Chondrocyte (in vitro differentiated cells): ENCODE results near the gene NONO. TPM values are rescaled to one million over a fixed set of nuclear protein-coding genes. Genes with fewer than 3 reads are reported as not detected.

Source experiments
- DNase-seq: peaks from one replicate; pipeline ENCODE4 v3.0.0; 2021; ENCODE audit warnings: mixed read lengths, low spot score
- H3K27ac Mint-ChIP-seq: one replicate; pipeline ENCODE4 v1.8.0; 2021; ENCODE audit warnings: mild to moderate bottlenecking, moderate library complexity, mixed read lengths; ENCODE audit not compliant: unreplicated experiment
- H3K27me3 Mint-ChIP-seq: 2 replicates; pipeline ENCODE4 v1.8.0; 2021; ENCODE audit warnings: low read depth, mixed read lengths
- H3K36me3 Mint-ChIP-seq: 2 replicates; pipeline ENCODE4 v1.8.0; 2021; ENCODE audit warnings: low read depth, mixed read lengths
- H3K4me1 Mint-ChIP-seq: 2 replicates; pipeline ENCODE4 v1.8.0; 2021; ENCODE audit warnings: low read depth, mild to moderate bottlenecking, mixed read lengths
- H3K4me3 Mint-ChIP-seq: one replicate; pipeline ENCODE4 v1.8.0; 2021; ENCODE audit warnings: mild to moderate bottlenecking, moderate library complexity, mixed read lengths; ENCODE audit not compliant: unreplicated experiment
- H3K9me3 Mint-ChIP-seq: 2 replicates; pipeline ENCODE4 v1.8.0; 2021; ENCODE audit warnings: low read depth, mixed read lengths
- long read RNA-seq: library from polyadenylated mRNA; stranded (forward); transcript quantifications from one replicate; pipeline ENCODE4 v2.0.0, GENCODE V29; 2021
- total RNA-seq: library from RNA; stranded (reverse); gene quantifications from 3 replicates; pipeline ENCODE4 v1.2.1, GENCODE V29; 2021
- TF ChIP-seq, protein P1 (sequence below): fragments of 200-600 bp; sonication (generic); IDR thresholded peaks from 2 replicates; pipeline ENCODE4 v1.5.0; 2021; ENCODE audit warnings: antibody characterized with exemption, mild to moderate bottlenecking, moderate library complexity

Gene NONO, protein sequence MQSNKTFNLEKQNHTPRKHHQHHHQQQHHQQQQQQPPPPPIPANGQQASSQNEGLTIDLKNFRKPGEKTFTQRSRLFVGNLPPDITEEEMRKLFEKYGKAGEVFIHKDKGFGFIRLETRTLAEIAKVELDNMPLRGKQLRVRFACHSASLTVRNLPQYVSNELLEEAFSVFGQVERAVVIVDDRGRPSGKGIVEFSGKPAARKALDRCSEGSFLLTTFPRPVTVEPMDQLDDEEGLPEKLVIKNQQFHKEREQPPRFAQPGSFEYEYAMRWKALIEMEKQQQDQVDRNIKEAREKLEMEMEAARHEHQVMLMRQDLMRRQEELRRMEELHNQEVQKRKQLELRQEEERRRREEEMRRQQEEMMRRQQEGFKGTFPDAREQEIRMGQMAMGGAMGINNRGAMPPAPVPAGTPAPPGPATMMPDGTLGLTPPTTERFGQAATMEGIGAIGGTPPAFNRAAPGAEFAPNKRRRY
- total RNA-seq: 319 to 354 TPM (median 341 TPM) in 3 replicates
- long read RNA-seq, transcript NONO-203 (13 exons, 1,921 nt): minor isoform, 12 of 283 reads
- long read RNA-seq, transcript NONO-202 (11 exons, 2,606 nt): minor isoform, 17 of 283 reads
- long read RNA-seq, transcript NONO-201 (12 exons, 2,713 nt): major isoform, 208 of 283 reads
- long read RNA-seq, partial matches to known transcripts: 30 of 283 reads
- long read RNA-seq, other reads (novel, unspliced or antisense): 16 of 283 reads

DNA sequence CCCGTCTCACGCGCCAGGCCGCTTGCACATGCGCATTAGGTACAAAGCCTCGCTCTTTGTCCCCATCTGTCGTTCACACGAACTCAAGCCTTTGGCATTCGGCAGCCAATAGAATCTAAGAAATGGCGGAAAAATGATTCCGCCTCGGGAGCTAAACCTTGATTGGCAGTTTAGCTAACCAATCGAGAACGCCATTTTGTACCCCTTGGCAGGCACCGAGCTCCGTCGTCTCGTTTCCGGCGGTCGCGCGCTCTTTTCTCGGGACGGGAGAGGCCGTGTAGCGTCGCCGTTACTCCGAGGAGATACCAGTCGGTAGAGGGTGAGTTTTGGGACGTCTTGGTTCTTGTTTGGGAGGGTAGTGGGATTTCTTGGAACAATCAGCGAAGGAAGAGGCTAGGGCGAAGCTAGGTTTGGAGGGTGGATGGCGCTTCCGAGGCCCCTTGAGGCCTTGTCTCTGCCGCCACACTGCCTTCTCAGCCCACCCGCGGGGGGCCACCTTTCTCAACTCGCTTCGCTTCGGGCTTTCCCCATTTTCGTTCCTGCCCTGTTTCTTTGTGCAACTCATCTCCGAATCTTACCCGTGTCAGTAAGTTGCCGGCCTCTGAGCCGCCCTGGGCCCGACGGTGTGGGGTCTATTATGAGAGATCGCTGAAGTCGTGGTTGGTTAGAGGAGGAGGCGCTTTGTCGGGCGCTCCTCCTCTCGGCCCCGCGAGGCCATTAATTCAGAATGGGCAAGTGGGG lies at the start of gene NONO:
Gene NONO (plus strand): TSS at position 233 of the 741 bp plus-strand sequence. CDS start 7,003 bp downstream, outside the sequence.
- H3K27ac Mint-ChIP-seq: peak within 1 kb of the TSS; percentile 100
- H3K9me3 Mint-ChIP-seq: peaks cover 9% of the 10 kb centered on the region
- DNase-seq: no peak
- peak within 1 kb of the TSS; percentile 92 for H3K4me3 Mint-ChIP-seq
- H3K27me3 Mint-ChIP-seq: no peaks in the 10 kb centered on the region
- TF ChIP-seq, protein P1, sequence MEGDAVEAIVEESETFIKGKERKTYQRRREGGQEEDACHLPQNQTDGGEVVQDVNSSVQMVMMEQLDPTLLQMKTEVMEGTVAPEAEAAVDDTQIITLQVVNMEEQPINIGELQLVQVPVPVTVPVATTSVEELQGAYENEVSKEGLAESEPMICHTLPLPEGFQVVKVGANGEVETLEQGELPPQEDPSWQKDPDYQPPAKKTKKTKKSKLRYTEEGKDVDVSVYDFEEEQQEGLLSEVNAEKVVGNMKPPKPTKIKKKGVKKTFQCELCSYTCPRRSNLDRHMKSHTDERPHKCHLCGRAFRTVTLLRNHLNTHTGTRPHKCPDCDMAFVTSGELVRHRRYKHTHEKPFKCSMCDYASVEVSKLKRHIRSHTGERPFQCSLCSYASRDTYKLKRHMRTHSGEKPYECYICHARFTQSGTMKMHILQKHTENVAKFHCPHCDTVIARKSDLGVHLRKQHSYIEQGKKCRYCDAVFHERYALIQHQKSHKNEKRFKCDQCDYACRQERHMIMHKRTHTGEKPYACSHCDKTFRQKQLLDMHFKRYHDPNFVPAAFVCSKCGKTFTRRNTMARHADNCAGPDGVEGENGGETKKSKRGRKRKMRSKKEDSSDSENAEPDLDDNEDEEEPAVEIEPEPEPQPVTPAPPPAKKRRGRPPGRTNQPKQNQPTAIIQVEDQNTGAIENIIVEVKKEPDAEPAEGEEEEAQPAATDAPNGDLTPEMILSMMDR: peak; percentile 34
- peaks cover under 1% of the 10 kb centered on the region for H3K36me3 Mint-ChIP-seq
- peaks cover 27% of the 10 kb centered on the region for H3K4me1 Mint-ChIP-seq

DNA sequence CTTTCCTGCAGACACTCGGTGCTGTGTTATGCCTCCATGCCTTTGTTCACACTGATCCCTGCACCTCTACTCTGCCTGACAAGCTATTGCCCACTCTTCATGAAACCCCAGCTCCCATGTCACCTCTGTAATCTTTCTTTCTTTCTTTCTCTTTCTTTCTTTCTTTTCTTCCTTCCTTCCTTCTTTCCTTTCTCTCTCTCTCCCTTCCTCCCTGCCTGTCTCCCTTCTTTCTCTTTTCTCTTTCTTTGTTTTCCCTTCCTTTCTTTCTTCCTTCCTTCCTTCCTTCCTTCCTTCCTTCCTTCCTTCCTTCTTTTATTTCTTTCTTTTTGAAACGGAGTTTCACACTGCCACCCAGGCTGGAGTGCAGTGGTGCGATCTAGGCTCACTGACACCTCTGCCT lies 48.0 kb upstream of the NONO start:
- no peak overlapping the region for H3K4me3 Mint-ChIP-seq
- no peaks in the 10 kb centered on the region for H3K27me3 Mint-ChIP-seq
- TF ChIP-seq, protein P1: no peak
- H3K27ac Mint-ChIP-seq: no peak overlapping the region
- H3K9me3 Mint-ChIP-seq: peaks cover 6% of the 10 kb centered on the region
- DNase-seq: no peak
- H3K4me1 Mint-ChIP-seq: no peaks in the 10 kb centered on the region
- H3K36me3 Mint-ChIP-seq: peaks cover 4% of the 10 kb centered on the region

DNA sequence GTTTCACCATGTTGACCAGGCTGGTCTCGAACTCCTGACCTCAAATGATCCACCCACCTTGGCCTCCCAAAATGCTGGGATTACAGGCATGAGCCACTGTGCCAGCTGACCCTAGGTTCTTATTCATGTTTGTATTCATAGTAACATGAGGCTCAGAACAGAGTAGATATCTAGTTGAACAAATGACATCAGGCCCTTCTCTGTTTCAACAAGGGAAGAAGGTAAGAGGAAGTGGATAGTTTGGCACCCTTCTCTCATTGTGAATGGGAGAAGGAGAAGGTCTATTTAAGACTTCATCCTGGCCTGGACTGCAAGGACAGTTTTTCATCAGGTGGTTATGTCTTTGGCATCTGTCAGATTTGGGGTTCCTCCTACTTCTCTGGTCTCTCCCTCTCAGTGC lies 46.6 kb upstream of the NONO start:
- peaks cover 10% of the 10 kb centered on the region for H3K9me3 Mint-ChIP-seq
- DNase-seq: no peak

DNA sequence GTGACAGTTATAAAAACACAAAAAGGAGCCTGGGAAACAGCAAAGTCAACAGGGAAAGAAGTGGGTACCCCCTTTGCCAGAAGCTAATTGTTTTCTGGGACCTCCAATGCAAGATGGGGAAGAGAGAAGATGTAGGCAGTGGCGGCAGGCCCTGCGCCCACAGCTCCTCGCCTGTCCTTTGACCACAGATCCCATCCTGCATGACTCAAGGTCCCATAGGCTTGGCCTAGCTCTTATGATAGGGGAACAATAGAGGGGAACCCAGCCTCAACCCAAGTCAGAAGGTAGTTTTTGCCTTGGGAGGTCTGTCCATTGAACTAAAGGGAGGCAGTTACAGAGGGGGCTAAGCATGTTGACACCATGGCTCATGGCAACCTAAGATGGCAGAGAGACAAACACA lies 43.7 kb upstream of the NONO start:
- no peak for DNase-seq
- TF ChIP-seq, protein P1: no peak
- Mint-ChIP-seq H3K4me1 (no peaks in the 10 kb centered on the region), H3K9me3 (peaks cover 10% of the 10 kb centered on the region), H3K27ac (no peak overlapping the region), H3K4me3 (no peak overlapping the region), H3K36me3 (peaks cover 18% of the 10 kb centered on the region), H3K27me3 (no peaks in the 10 kb centered on the region)

More for the DNA sequence above, 46.6 kb upstream of the NONO start:
- TF ChIP-seq, protein P1: no peak
- H3K36me3 Mint-ChIP-seq: peaks cover 7% of the 10 kb centered on the region
- no peak overlapping the region for H3K27ac Mint-ChIP-seq
- no peaks in the 10 kb centered on the region for H3K4me1 Mint-ChIP-seq
- H3K27me3 Mint-ChIP-seq: no peaks in the 10 kb centered on the region
- no peak overlapping the region for H3K4me3 Mint-ChIP-seq

DNA sequence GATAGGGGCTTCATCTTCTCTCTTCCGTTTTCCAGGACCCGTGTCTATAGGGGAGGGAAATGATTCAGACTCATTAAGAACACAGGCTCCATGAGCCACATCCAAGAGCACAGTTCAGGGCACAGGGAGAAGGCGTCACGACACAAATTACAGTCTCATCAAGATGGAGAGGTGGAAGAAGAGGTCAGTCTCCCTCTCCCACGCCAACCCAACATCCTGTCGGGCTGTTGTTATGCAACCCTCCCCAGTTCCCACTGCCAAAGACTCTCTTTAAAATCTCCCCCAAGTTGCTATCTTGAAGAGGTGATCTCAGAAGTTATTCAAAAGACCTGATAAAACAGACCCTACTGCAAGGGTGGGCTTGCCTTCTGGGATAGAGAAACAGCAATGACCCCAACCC lies 42.1 kb upstream of the NONO start:
- TF ChIP-seq, protein P1: no peak
- Mint-ChIP-seq H3K4me3 (no peak overlapping the region), H3K27me3 (no peaks in the 10 kb centered on the region), H3K9me3 (peaks cover 10% of the 10 kb centered on the region), H3K27ac (no peak overlapping the region), H3K4me1 (no peaks in the 10 kb centered on the region), H3K36me3 (peaks cover 24% of the 10 kb centered on the region)
- DNase-seq: no peak
